ENCODE data around the gene ZSCAN5B.
"Not testable (repeated sequence)": the region's sequence is repeated elsewhere in the genome, so short reads cannot be mapped to it uniquely, and the experiment has no call there.

DNA sequence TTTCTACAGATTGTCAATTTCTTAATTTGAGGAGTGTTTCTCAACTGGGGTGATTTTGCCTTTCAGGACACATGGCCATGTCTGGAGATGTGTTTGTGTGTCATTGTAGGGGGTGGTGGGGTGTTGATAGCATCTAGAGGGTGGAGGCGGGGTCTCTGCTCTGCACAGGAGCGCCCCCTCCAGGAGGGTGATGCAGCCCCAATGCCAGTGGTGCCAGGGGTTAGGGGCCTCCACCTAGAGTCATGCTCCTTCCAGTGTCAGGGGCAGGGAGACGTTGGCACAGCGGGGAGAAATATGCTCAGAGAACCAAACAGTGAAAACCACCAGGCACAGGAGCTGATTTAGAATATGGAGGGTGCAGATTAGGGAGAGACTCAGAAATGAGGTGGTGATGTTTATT is 48.2 kb upstream of the ZSCAN5B start:
- not testable (repeated sequence) for TF ChIP-seq POLR2A, POLR2AphosphoS5 (IDR thresholded peaks at IDR 0.05; ENCODE audit: low read depth, low read length)

All from GM12892 (cell line).